ENCODE data around the gene CDCP1. TPM values are rescaled to one million over a fixed set of nuclear protein-coding genes. Genes with fewer than 3 reads are reported as not detected.

The CDCP1 gene
- total and polyA plus RNA-seq, 2 donors (not counting 1 experiment from before 2014, with no cell fraction given), result not detected

DNA sequence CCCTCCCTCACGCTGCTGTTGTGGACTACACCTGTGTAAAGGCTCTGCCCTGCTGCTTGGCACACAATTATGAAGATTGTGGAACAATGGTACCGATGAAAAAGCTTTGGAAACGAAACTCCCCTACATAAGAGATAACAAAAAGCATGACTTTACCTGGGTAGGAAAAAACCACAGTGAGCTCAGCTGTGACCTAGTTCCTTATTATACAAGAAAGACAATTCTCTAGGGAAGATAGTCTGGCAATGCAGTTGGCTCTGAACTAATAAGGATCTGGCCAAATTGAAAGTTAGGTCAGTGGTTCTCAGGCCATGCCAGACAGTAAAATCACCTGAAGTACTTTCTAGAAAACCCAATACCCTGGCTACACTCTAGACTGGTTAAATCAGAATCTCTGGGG, 104.0 kb downstream of the CDCP1 start:
- H3K9me3 ChIP-seq (ENCODE audit: control extremely low read depth in 1 of 3, control insufficient read depth in 2 of 3, insufficient read depth in 1 of 3, low read length in 2 of 3), result no peaks in the 10 kb centered on the region
- CTCF ChIA-PET, result interaction anchor here (0.6 to 6.3 kb wide), 10 partner anchors 10 to 1321 kb away, joined by 3 to 77 read pairs (median 7); no protein-coding TSS in a partner anchor
- peaks cover 0 to 7% (median 1%) of the 10 kb centered on the region in 4 experiments for H3K27me3 ChIP-seq (replicated peaks in 1 of 4; ENCODE audit: control extremely low read depth in 1 of 4, control insufficient read depth in 3 of 4, insufficient read depth in 4 of 4, low read length in 3 of 4)
- POLR2A ChIA-PET, result no interaction called here
- no peak for ATAC-seq (ENCODE audit: low read depth)
- H3K4me1 Mint-ChIP-seq, result peaks cover 13% of the 10 kb centered on the region
- H3K36me3 ChIP-seq (replicated peaks in 1 of 2; ENCODE audit: control extremely low read depth in 1 of 2, control insufficient read depth in 1 of 2, extremely low read depth in 1 of 2, insufficient read depth in 2 of 2, low read length in 1 of 2), result no peaks in the 10 kb centered on the region
- no peak overlapping the region for H3K4me3 ChIP-seq (ENCODE audit: control extremely low read depth in 1 of 5, extremely low read depth in 1 of 5, insufficient read depth in 1 of 5, low read depth in 2 of 5, low read length in 4 of 5)
- no peak overlapping the region for H3K4me3 Mint-ChIP-seq
- intact Hi-C loops (cut with micrococcal nuclease), result loop anchor here (5.0 kb wide), 1 partner anchor 885 kb away; no protein-coding TSS in a partner anchor
- no peaks in the 10 kb centered on the region for H3K9me3 Mint-ChIP-seq (ENCODE audit: insufficient read depth)
- TF ChIP-seq EZH2 (IDR thresholded peaks at IDR 0.05; ENCODE audit: borderline replicate concordance, insufficient read depth, low read depth, low read length, poor library complexity, severe bottlenecking), result no peak
- TF ChIP-seq, protein P1, sequence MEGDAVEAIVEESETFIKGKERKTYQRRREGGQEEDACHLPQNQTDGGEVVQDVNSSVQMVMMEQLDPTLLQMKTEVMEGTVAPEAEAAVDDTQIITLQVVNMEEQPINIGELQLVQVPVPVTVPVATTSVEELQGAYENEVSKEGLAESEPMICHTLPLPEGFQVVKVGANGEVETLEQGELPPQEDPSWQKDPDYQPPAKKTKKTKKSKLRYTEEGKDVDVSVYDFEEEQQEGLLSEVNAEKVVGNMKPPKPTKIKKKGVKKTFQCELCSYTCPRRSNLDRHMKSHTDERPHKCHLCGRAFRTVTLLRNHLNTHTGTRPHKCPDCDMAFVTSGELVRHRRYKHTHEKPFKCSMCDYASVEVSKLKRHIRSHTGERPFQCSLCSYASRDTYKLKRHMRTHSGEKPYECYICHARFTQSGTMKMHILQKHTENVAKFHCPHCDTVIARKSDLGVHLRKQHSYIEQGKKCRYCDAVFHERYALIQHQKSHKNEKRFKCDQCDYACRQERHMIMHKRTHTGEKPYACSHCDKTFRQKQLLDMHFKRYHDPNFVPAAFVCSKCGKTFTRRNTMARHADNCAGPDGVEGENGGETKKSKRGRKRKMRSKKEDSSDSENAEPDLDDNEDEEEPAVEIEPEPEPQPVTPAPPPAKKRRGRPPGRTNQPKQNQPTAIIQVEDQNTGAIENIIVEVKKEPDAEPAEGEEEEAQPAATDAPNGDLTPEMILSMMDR (IDR thresholded peaks at IDR 0.05), result no peak
- H2AFZ ChIP-seq (ENCODE audit: insufficient read depth, low read depth, low read length, poor library complexity, severe bottlenecking), result no peak overlapping the region
- no peak for DNase-seq
- no peak overlapping the region for H3K9ac ChIP-seq (ENCODE audit: low read length)
- peaks cover 9% of the 10 kb centered on the region for H3K27me3 Mint-ChIP-seq
- H3K4me1 ChIP-seq (ENCODE audit: control insufficient read depth in 2 of 2, insufficient read depth in 2 of 2, low read length in 2 of 2), result peaks cover 5 to 13% of the 10 kb centered on the region in 2 donors
- H3K27ac ChIP-seq (ENCODE audit: low read length in 2 of 2), result no peak overlapping the region
- no peak overlapping the region for H3K27ac Mint-ChIP-seq
- no peaks in the 10 kb centered on the region for H4K20me1 ChIP-seq (ENCODE audit: control insufficient read depth, insufficient read depth, low read length, poor library complexity, severe bottlenecking)
- H3K4me2 ChIP-seq (replicated peaks; ENCODE audit: low read depth, low read length, poor library complexity, severe bottlenecking), result no peak overlapping the region
- H3K79me2 ChIP-seq (ENCODE audit: control insufficient read depth, insufficient read depth, low read length), result no peaks in the 10 kb centered on the region
- no CpG with 5 or more reads among the region's 3 CpGs for WGBS (ENCODE audit: insufficient coverage)

DNA sequence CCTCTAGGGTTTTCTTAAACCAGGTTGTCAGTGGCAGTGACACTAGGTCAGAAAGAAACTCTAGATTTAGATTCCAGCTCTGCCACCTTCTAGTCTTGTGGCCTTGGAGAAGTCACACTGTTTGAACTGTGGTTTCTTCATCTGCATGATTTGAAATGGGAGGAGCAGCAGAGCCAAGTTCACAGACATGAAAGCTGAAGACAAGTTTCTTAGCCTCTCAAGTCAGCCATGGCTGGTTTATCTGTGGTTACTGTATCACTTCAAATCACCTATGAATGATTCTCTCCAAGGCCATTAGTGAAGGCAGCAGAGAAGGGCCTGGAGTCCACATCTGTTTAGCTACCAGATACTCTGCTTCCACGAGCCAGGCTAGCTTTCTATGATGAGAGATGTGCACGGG, 104.5 kb downstream of the CDCP1 start:
- peaks cover 0 to 11% (median 4%) of the 10 kb centered on the region in 4 experiments for H3K27me3 ChIP-seq (replicated peaks in 1 of 4; ENCODE audit: control extremely low read depth in 1 of 4, control insufficient read depth in 3 of 4, insufficient read depth in 4 of 4, low read length in 3 of 4)
- H3K4me3 ChIP-seq (ENCODE audit: control extremely low read depth in 1 of 5, extremely low read depth in 1 of 5, insufficient read depth in 1 of 5, low read depth in 2 of 5, low read length in 4 of 5), result no peak overlapping the region
- H3K4me1 Mint-ChIP-seq, result peaks cover 17% of the 10 kb centered on the region
- no peak for TF ChIP-seq EZH2 (IDR thresholded peaks at IDR 0.05; ENCODE audit: borderline replicate concordance, insufficient read depth, low read depth, low read length, poor library complexity, severe bottlenecking)
- TF ChIP-seq, protein P1 (IDR thresholded peaks at IDR 0.05), result no peak
- H3K4me3 Mint-ChIP-seq, result no peak overlapping the region
- peaks cover 5 to 13% of the 10 kb centered on the region in 2 donors for H3K4me1 ChIP-seq (ENCODE audit: control insufficient read depth in 2 of 2, insufficient read depth in 2 of 2, low read length in 2 of 2)
- POLR2A ChIA-PET, result no interaction called here
- ATAC-seq (ENCODE audit: low read depth) (no peak), DNase-seq (no peak)
- H2AFZ ChIP-seq (ENCODE audit: insufficient read depth, low read depth, low read length, poor library complexity, severe bottlenecking), result no peak overlapping the region
- no CpG with 5 or more reads among the region's 2 CpGs for WGBS (ENCODE audit: insufficient coverage)
- H3K9me3 ChIP-seq (ENCODE audit: control extremely low read depth in 1 of 3, control insufficient read depth in 2 of 3, insufficient read depth in 1 of 3, low read length in 2 of 3), result no peaks in the 10 kb centered on the region
- CTCF ChIA-PET, result interaction anchor here (0.8 to 6.3 kb wide), 12 partner anchors 8 to 897 kb away, joined by 3 to 77 read pairs (median 7); no protein-coding TSS in a partner anchor
- intact Hi-C loops (cut with micrococcal nuclease), result loop anchor here (5.0 kb wide), 1 partner anchor 886 kb away; no protein-coding TSS in a partner anchor
- H3K9me3 Mint-ChIP-seq (ENCODE audit: insufficient read depth), result no peaks in the 10 kb centered on the region
- H3K9ac ChIP-seq (ENCODE audit: low read length), result no peak overlapping the region
- H3K4me2 ChIP-seq (replicated peaks; ENCODE audit: low read depth, low read length, poor library complexity, severe bottlenecking), result no peak overlapping the region
- H3K27ac Mint-ChIP-seq, result no peak overlapping the region
- no peak overlapping the region for H3K27ac ChIP-seq (ENCODE audit: low read length in 2 of 2)
- no peaks in the 10 kb centered on the region for H3K36me3 ChIP-seq (replicated peaks in 1 of 2; ENCODE audit: control extremely low read depth in 1 of 2, control insufficient read depth in 1 of 2, extremely low read depth in 1 of 2, insufficient read depth in 2 of 2, low read length in 1 of 2)
- no peaks in the 10 kb centered on the region for H4K20me1 ChIP-seq (ENCODE audit: control insufficient read depth, insufficient read depth, low read length, poor library complexity, severe bottlenecking)
- H3K27me3 Mint-ChIP-seq, result peaks cover 9% of the 10 kb centered on the region
- no peaks in the 10 kb centered on the region for H3K79me2 ChIP-seq (ENCODE audit: control insufficient read depth, insufficient read depth, low read length)
